GM18498 (cell line): Measurements from ENCODE around the gene FBXW8.

Experiments
- ATAC-seq: cut with Tn5 transposase; IDR thresholded peaks from one replicate; pipeline ENCODE4 v1.9.1; 2021; ENCODE audit warnings: mild to moderate bottlenecking, moderate library complexity; ENCODE audit not compliant: unreplicated experiment

FBXW8 gene, protein sequence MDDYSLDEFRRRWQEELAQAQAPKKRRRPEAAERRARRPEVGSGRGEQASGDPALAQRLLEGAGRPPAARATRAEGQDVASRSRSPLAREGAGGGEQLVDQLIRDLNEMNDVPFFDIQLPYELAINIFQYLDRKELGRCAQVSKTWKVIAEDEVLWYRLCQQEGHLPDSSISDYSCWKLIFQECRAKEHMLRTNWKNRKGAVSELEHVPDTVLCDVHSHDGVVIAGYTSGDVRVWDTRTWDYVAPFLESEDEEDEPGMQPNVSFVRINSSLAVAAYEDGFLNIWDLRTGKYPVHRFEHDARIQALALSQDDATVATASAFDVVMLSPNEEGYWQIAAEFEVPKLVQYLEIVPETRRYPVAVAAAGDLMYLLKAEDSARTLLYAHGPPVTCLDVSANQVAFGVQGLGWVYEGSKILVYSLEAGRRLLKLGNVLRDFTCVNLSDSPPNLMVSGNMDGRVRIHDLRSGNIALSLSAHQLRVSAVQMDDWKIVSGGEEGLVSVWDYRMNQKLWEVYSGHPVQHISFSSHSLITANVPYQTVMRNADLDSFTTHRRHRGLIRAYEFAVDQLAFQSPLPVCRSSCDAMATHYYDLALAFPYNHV

DNA sequence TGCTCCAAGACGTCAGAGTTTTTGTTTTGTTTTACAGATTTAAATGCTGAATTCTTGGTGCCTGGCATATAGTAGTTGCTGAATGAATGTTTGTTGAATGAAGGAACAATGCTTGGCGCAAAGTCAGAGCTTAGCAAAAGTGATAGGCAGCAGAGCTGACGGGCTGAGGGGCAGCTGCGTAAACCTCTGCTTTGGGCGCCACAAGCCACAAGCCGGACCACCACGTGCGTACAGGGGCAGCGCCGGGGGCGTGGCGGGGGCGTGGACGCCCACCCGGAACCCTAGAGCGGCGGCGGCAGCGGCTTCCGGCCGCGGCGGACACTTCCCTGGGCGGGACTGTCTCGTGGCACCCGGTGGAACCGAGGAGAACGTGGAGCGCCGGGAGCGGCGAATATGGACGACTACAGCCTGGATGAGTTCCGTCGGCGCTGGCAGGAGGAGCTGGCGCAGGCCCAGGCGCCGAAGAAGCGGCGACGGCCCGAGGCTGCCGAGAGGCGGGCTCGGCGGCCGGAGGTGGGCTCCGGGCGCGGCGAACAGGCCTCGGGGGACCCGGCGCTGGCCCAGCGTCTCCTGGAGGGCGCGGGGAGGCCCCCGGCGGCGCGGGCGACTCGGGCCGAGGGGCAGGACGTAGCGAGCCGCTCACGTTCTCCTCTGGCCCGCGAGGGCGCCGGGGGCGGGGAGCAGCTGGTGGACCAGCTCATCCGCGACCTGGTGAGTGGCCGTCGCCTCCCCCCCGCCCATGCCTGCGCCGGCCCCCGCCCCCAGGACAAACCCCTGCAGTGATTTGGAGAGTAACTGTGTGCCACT lies at the start of gene FBXW8:
Gene FBXW8 (plus strand): TSS at position 306 of the 807 bp plus-strand sequence. CDS start 88 bp downstream, at position 394.
- peak; percentile 93 for ATAC-seq

DNA sequence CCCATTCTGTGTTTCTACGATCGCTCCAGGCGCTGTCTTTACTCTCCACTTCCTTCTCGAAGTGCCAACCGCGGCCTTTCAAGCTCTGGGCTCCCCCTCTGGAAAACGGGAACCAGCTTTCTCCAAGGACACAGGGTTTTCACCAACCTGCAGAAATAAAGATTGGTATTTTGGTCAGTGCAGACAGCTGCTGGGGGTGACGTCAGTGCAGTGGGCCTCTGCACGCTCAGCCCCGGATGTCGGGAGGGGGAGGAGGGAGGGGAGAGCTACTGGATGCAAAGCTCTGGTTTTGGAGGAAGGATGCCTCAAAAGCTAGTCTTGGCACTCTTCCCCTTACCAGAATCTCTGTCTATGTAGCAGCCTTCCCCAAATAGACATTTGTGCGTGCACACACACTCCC lies 49.4 kb upstream of the FBXW8 start:
- peak; percentile 86 for ATAC-seq

DNA sequence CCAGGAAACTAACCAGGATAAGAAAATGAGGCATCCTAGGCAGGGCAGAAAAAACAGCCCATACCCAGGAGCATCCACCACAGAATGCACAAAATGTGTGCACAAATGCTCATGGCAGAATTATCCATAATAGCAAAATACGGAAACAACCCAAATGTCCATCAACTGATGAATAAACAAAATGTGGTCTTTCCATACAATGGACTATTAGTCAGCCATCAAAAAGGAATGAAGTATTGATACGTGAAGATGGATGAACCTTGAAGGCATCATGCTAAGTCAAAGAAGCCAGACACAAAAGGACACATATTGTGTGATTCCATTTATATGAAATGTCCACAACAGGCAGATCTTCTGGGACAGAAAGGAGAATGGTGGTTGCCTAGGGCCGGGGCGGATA lies 48.6 kb upstream of the FBXW8 start:
- ATAC-seq = no peak

DNA sequence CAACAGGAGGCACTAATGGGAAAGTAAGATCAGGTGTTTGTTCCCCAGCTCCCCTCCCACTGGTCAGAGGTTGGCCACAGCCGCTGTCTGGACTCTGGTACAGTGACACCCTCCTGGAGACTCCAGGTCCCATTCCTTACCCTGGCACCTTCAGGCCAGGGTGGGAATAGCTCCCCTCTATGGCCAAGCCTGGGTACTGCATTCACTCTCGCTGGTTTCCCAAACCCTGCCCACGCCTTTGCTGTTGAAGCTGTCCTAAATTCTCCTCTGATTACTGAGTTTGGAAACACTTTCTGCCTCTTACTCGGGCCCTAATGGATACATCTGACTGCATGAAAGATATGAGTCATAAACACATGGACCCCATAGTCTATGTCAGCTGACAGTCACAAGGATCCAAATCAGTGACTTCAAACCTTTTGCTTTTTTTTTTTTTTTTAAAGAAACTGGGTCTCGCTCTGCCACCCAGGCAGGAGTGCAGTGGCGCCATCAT lies 47.4 kb upstream of the FBXW8 start:
- ATAC-seq = no peak

DNA sequence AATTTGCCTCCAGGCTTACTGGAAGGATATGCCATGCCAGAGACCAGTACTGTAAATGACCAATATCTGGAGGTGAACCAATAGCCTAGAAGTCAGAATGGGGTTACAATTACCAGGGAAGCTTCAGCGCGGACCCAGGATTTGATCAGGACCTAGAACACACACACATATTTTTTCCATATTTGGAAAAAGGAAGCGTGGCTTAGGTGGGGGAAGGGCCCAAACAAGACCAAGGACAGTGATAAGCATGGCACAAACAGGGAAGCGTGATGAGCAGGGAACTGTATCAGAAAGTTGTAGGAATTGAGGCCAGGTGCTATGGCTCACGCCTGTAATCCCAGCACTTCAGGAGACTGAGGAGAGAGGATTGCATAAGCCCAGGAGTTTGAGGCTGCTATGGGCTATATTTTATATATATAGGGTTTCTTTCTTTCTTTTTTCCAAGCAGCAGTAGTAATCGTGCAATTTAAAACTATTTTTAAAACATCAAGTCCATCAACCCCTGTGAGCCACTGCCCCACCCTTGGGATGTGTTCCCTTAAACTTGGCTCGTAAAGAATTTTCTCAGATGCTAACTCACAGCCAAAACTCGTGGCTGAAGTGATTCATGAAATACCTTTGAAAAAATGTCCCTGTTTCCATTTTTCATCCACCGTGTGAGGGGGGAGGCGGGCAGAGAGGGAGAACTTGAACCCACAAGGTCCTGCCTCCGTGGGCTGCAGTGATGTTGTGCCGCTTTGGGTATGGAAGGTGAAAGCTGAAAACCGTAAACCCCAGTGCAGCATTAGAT lies 46.2 kb upstream of the FBXW8 start:
- ATAC-seq = no peak

DNA sequence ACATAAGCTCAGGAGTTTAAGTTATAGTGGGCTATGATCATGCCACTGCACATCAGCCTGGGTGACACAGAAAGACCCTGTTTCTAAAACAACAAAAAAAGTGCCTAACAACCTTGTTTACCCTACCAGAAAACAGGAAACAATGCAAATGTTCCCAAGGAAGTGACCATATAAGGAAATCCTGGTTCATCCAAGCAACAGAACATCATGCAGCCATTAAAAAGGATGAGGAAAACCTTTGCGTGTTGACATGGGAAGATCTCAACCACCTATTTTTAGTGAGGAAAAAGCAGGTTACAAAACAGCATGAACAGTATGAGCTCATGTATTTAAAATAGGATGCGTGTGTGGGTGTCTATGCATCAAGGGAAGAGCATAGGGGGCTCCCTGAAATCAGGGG lies 43.2 kb upstream of the FBXW8 start:
- no peak for ATAC-seq

DNA sequence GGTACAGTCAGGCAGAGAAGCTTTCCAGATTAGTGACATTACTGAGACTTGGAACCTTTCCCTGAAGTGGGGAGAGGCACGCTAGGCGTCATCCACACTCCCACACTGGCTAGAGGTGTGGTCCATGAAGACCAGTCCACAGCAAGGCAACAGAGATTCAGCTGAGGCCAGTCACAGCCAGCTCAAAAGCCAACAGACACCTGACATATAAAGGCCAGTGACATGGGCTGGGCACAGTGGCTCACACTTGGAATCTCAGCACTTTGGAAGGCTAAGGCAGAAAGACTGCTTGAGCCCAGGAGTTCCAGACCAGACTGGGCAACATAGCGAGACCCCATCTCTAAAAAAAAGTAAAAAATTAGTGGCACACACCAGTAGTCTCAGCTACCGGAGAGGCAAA lies 40.4 kb upstream of the FBXW8 start:
- ATAC-seq = no peak

DNA sequence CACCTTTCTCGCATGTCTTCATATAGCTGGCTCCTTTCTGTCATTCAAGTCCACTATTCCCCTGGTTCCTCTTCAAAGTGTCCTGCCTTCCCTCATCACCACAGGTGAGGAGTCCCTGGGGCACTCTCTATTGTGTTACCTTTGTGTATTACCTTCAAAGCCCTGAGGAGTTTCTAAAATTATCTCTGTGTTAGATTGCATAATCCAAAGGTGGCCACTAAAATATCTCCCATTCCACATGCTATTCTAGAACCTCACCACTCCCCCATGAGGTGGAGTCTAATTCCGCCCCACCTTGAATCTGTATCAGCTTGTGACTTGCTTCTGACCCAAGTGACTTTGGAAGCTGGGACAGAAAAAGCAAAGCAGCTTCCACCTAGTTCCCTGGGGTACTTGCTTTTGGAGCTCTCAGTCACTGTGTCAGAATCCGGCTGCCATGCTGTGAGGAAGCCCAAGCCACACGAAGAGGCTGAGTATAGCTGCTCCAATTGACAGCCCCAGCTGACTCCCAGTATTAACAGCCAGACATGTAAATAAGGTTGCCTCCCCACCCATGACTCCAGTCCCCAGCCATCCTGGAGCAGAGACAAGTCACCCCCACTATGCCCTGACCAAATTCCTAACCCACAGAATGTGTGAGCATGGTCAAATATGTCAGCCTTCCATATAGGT lies 36.3 kb upstream of the FBXW8 start:
- ATAC-seq = no peak

DNA sequence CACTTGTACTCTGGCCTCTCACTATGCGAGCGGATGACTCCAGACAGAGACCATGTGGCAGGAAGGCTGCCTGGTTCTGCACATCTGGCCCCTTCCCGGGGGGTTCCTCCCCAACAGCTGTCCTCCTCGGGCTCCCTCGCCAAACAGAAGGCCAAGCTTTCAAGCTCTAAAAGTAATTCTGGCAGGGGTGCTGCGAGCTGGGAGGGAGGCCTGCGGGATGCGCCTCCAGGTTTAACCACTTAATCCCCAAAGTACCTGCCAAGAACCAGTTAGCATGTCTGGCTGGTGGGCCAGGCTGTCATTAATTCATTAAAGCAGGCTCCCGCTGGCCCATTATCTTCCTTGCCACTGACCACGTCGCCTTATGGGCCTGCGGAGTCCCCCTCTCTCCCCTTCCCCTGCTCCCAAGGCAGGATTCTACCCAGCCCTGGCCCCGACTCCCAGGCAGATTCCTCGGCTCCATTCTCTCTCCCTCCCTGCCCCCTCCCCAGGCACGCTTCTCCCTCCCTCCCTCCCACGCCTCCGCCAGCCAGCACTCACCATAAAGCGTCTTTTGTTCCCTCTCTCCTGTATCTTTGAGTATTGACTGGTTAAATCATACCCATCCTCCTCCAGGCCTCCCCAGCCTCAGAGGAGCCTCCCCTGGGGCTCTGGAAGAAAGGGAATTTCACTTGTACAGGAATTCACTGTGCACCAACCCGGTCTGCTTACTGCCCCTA lies 34.4 kb upstream of the FBXW8 start:
- ATAC-seq = no peak

DNA sequence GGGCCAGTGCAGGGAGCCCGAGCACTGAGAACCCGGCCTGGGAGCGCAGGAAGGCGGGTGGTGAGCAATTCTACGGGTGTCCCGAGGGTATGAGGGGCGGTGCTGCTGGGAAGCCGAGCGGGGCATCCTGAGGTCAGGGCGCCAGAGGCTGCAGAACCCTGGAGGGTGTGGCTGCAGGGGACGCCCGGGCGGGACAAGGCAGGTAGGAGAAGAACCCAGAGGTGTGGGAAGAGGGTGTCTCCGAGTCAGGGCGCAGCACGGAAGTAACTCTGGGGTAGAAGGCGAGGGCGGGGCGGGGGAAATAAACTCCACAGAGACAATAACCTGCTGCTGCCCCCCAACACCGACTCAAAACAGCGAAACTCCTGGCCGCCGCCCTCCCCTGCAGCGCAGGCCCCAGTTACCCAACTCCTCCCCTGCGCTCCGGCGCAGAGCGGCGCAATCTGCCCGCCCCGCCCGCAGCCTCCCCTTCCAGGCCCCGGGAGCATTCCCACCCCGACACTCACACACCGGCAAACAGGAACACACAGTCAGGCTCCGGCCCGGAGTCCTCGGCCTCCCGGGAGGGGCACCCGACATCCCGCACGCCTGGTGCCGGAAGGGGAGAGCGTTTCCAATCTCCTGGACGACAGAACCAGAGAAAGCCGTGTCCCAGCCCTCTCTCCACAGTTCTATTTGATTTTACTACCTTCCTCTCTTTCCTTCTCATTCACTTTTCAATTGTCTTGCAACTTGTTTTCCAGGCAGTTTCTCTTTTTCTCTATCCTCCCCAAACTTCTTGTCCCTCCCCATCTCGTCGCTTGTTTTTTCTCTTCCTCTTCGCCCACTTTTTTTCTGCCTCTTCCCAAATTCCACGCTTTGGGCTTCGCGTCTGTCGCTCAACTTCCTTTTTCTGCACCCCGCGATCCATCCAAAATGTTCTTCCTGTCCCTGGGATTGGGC lies 31.9 kb upstream of the FBXW8 start:
- ATAC-seq = no peak

DNA sequence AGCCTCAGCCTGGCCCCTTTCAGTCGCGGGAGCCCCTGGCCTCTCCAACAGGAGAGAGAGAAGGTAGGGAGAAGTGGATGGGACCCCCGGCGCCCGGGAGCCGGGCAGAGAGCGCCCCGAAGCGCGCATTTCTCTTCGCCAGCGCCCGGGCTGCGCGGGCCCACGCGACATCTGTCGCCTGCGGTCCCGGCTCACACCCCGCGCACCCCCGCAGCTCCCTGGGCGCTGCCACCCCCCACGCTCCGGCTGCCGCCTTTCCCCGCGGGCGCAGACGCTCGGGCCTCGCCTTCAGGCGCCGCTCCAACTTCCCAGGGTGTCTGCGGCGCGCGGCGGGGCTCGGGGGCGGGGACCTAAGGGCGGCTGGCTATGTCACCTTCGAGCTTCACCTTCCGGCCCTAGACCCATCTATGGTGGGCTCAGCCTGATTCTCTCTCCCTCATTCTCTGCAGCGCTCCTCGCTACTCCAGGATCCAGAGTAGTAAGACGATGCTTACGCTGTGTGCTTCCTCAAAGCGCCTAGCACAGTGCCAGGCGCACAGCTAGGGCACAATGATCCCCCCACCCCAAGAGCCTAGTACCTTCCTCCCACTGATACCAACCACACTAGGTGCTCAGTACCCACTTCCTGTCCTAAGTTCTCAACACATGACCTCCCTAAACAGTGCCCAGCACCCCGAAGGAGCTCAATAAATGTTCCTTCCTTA lies 31.1 kb upstream of the FBXW8 start:
- no peak for ATAC-seq

DNA sequence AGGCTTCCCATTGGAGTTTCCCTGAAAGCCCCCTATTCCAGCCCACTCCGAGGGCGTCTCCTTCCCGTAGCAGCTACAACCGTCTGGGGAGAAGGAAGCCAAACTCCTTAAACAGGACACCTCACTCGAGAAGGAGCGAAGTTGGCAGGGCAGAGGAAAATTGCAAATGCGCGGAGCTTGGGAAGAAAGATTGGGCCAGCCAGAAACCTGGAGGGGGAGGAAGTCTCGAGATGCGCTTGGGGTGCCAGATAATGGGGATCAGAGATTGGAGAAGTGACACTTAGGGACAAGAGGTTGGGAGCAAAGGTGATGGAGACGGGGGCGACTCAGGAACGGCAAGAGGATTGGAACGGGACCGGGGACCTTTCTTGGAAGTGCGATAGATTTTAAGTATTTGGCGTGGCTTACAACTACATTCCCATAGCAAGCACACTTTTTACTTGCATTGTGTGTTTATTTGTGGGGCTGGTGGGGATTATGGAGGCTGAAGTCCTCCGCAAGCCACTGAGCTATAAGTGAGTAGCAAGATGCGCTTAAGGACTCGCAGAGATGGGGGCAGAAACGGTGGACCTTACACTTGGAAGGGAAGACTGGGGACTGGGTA lies 30.4 kb upstream of the FBXW8 start:
- no peak for ATAC-seq

DNA sequence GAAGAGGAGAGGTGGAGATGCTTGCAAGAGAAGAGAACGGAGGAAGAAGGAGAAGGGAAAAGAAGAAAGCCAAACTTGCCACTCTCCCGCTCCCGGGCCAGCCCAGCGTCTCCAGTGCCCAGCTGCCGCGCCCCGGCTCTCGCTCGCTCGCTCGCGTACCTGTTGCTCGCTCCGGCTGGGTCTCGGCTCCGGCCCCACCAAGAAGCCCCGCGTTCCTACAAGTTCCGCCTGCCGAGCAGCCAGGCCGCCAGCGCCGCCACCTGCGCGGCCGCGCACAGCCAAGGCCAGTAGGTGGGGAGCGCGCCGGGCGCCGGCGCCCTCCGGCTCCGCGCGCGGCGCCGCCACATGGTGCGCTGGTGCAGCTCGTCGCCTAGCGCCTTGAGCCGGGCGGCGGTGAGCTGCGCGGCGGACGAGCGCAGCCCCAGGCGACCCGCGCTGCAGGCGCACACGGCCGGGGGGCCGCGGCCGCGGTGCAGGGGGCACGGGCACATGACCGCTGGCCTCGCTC lies 29.9 kb upstream of the FBXW8 start:
- ATAC-seq = peak; percentile 79

DNA sequence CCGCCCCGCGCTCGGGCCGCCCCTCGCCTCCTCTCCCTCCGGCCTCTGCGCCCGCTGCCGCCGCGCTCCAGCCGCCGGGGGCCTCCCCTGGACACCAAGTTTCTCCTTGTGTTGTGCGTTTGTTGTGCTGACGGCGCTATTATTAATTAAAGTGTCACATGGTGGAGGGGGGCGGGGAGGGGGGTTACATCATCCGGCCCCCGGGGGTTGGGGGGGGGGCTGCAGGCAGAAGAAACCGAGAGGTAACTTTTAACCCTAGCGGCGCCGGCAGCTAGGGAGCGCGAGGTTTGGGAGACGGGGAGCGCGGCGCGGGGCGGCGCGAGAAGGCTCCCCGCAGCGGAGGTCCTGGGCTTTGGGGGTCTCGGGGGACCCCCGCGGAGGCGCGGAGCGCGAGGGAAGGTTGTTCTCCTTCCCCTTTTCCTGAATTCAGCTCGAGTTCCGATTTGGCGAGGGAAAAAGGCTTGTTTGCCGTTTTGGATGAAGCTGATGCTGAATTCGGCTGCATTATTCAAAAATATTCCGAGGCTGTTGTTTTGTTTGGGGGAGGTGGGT lies 29.3 kb upstream of the FBXW8 start, which contains the start of gene HRK:
Gene HRK (minus strand): TSS at position 117 of the 552 bp plus-strand sequence. CDS start 134 bp downstream, outside the sequence.
- peak; percentile 32 for ATAC-seq

DNA sequence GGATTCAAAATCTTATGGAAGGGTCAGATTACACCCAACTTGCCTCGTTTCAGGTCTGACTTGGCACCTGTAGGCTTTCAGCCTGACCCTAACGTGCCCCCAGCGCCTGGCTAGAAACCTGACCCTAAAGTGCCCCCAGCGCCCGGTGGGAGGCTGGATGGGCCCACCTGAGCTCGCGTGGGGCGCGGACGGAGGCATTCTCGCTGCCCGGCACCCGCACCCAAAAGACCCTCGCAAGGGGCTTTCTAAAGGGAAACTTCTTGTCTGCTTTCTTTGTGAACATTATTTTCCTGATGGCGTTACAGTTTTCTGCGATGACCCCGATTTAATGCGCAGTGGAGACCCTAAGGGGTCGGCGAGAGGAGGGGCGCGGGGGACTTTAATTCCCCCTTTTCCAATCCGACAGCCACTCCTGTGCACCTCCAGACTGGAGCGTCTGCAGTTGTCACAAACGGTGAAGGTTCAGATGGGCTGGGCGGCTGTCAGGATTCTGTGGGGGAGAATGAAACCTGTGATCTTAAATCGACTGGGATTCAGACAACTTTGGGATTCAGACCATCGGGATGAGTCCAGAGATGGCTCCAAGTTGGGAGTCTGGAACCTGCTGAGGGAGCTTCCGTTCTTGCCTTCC lies 28.8 kb upstream of the FBXW8 start:
- no peak for ATAC-seq

DNA sequence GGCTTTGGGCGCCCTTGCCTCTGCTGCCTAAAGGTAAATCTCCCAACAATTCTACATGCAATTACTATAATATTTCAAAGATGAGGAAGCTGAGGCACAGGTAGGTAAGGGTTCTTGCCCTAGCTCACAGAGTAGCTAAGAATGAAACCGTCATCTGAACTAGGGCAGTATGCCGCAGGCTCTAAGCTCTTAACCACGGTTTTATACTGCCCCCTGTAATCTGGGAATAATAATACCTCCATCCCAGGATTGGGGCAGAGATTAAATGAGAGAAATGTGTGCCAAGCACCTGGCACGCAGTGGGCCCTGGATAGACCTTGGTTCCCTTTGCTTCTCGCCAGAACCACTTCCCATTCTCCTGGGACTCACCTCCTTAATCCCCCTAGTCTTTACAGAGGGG lies 28.0 kb upstream of the FBXW8 start:
- ATAC-seq = no peak
